CMK (cell line): ENCODE data around the gene RETREG2.
"Not testable (repeated sequence)": the region's sequence is repeated elsewhere in the genome, so short reads cannot be mapped to it uniquely, and the experiment has no call there.

Experiments
- DNase-seq: peaks from one replicate; pipeline ENCODE4 v3.0.0-alpha.2; 2010; ENCODE audit warnings: low read depth

The RETREG2 gene

GRCh38 chr2:219197388-219197787 lies 19.3 kb downstream of the RETREG2 start:
- no peak for DNase-seq

DNA sequence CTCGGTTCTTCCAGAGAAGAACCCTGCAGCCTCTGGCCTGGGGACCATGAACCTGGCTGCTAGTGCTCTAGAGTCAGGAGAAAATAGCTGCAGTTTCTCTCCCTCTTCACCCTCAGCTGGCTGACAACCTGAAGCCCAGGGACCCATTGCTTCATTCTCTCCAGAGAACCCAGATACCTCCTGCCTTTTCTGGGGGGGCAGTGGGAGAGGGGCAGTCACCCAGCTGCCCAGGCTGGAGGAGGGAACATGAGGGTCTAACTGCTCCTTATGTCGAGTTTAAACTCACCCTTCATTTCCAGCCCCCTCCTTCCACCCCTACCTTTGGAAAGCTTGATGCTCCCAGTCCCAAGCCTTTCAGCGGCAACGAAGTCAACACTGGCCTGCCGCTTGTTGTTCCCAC lies 20.9 kb downstream of the RETREG2 start:
- no peak for DNase-seq

GRCh38 chr2:219199470-219200211 lies 21.6 kb downstream of the RETREG2 start:
- no peak for DNase-seq

- not testable (repeated sequence) for DNase-seq
Measured at GRCh38 chr2:219200502-219201326, 22.6 kb downstream of the RETREG2 start.

DNA sequence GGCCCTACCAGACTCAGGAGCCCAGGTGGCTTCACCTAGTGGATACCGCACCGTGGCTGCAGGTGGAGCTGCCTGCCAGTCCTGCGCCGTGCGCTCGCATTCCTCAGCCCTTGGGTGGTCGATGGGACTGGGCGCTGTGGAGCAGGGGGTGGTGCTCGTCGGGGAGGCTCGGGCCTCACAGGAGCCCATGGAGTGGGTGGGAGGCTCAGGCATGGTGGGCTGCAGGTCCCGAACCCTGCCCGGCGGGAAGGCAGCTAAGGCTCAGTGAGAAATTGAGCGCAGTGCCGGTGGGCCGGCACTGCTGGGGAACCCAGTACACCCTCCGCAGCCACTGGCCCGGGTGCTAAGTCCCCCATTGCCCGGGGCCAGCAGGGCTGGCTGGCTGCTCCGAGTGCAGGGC lies 23.3 kb downstream of the RETREG2 start:
- DNase-seq = not testable (repeated sequence)

DNA sequence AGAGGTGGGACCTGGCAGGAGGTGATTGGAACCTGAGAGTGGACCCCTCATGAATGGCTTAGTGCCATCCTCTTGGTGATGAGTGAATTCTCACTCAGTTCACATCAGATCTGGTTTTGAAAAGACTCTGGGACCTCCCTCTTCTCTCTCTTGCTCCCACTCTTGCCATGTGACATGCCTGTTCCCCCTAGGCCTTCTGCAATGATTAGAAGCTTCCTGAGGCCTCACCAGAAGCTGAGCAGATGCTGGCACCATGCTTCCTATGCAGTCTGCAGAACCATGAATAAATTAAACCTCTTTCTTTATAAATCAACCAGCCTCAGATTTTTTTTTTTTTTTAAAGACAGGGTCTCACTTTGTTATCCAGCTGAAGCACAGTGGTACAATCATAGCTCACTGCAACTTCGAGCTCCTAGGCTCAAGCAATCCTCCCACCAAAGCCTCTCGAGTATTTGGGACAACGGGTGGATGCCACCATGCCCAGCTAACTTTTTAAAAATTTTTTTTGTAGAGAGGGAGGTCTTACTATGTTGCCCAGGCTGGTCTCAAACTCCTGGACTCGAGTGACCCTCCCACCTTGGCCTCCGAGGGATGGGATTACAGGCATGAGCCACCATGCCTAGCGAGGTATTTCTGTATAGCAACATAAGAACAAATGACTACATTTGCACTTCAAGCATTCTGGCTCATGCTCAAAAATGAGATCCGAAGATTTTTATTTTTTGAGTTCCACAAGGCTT lies 26.5 kb downstream of the RETREG2 start:
- DNase-seq = no peak

- DNase-seq = no peak
Measured at GRCh38 chr2:219205165-219205538, 27.1 kb downstream of the RETREG2 start.

GRCh38 chr2:219205981-219206327 lies 27.9 kb downstream of the RETREG2 start:
- no peak for DNase-seq

- peak; percentile 80 for DNase-seq
Measured at GRCh38 chr2:219206328-219207133, 28.5 kb downstream of the RETREG2 start, which contains the start of gene ZFAND2B. TSS of gene ZFAND2B (plus strand) at chr2:219206782. CDS start at chr2:219206988, 206 bp downstream.

- no peak for DNase-seq
Measured at GRCh38 chr2:219207134-219207883, 29.2 kb downstream of the RETREG2 start.

GRCh38 chr2:219207884-219208740 lies 30.0 kb downstream of the RETREG2 start:
- no peak for DNase-seq

GRCh38 chr2:219209236-219210195 lies 31.4 kb downstream of the RETREG2 start:
- DNase-seq = no peak

- no peak for DNase-seq
Measured at GRCh38 chr2:219210196-219210885, 32.3 kb downstream of the RETREG2 start.

- DNase-seq = no peak
Measured at GRCh38 chr2:219210886-219211362, 32.8 kb downstream of the RETREG2 start.

DNA sequence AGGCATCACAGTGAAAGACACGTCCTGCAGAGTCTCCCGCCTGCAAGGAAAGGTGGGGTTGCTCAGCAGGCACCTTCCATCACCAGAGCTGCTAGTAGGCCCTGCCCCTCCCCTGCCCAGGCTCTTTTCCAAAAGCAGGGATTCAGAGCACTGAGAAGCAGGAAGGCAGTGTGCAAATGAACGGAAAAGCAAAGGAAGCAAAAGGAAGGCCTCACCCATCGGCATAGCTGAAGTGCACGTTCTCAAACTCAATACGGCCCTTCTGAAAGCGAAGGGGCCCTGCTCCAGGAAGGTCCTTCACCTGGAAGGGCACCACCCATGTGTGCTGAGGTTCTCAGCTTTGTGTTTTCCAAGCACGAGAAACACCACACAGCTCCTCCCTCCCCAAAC lies 34.9 kb downstream of the RETREG2 start:
- DNase-seq = no peak

DNA sequence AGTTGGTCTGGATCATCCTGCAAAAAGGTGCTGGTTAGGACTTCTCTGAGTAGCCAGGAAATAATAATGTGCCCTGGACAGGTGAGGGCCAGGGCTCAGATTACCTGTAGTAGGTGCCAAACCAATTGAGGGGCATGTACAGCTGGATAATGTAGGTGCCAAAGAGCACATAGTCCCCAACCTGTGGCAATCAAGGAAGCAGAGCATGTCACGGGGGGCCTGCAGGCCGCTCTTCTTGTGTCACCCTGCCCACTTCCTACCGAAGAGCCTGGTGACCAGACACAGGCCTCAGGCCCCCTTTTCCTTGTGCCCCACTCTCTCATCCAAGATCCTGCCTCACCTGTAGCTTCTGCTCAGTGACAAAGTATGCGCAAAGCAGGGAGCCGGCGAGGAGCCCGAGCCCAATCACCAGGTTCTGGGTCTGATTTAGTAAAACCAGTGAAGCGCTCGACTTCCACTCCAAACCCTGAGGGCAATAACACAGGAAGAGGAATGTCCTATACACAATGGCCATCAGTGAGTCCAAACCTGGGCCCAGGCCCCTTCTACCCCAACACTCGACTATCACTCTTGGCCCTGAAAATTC lies 35.5 kb downstream of the RETREG2 start:
- no peak for DNase-seq

- DNase-seq = no peak
Measured at GRCh38 chr2:219214141-219214540, 36.1 kb downstream of the RETREG2 start.

GRCh38 chr2:219214786-219215185 lies 36.7 kb downstream of the RETREG2 start:
- DNase-seq = no peak
